Uterus (tissue), 4 donors: Measurements from ENCODE around the gene POMGNT2. TPM values are rescaled to one million over a fixed set of nuclear protein-coding genes. Genes with fewer than 3 reads are reported as not detected.

Experiments
- DNase-seq, 2 donors: peaks; one replicate each; pipeline ENCODE4 v3.0.0-alpha.2; 2019 to 2020
- H3K27ac ChIP-seq, 2 donors: fragments of 200-600 bp; sonication (generic); 1 replicate in 1 of 2; 2 replicates in 1 of 2; pipeline ENCODE4 v1.5.1; 2016 to 2018
- H3K27me3 ChIP-seq, 2 donors: fragments of 200-600 bp; sonication (generic); one replicate each; pipeline ENCODE4 v1.5.1; 2018 to 2019; ENCODE audit warnings: control low read depth in 1 of 2
- H3K36me3 ChIP-seq, 2 donors: fragments of 200-600 bp; sonication (generic); one replicate each; pipeline ENCODE4 v1.5.1; 2019; ENCODE audit warnings: control low read depth in 1 of 2
- H3K4me1 ChIP-seq, 2 donors: fragments of 200-600 bp; sonication (generic); one replicate each; pipeline ENCODE4 v1.5.1; 2018 to 2019; ENCODE audit warnings: control low read depth in 1 of 2
- H3K4me3 ChIP-seq, 2 donors: fragments of 200-600 bp; sonication (generic); 1 replicate in 1 of 2; 2 replicates in 1 of 2; pipeline ENCODE4 v1.5.1; 2018 to 2019; ENCODE audit warnings: mild to moderate bottlenecking in 1 of 2
- H3K9me3 ChIP-seq, 2 donors: fragments of 200-600 bp; sonication (generic); one replicate each; pipeline ENCODE4 v1.5.1; 2019; ENCODE audit warnings: control low read depth in 1 of 2
- CTCF ChIP-seq, 4 experiments: fragments of 200-600 bp in 2 of 4; fragments of 450-650 bp in 2 of 4; sonication (generic) in 2 of 4; IDR thresholded peaks; one replicate each; pipeline ENCODE4 v1.5.1; 2016 to 2019; ENCODE audit warnings: antibody characterized with exemption in 4 of 4, mild to moderate bottlenecking in 2 of 4, moderate library complexity in 1 of 4
- POLR2A ChIP-seq, 2 donors: fragments of 450-650 bp; IDR thresholded peaks; one replicate each; pipeline ENCODE4 v1.6.1; 2016; ENCODE audit warnings: antibody characterized with exemption in 2 of 2, mild to moderate bottlenecking in 1 of 2, moderate library complexity in 1 of 2
- intact Hi-C: fragments of 100-400 bp; cut with DNase I; formaldehyde crosslinking; loops from one replicate; pipeline ENCODE4 v1.15.1; 2023; ENCODE audit warnings: low total_unique reads
- total RNA-seq, 4 donors: library from RNA; depleted of rRNA in 3 of 4; stranded (reverse); fragments of >200 nt in 3 of 4; gene quantifications; one replicate each; pipeline versions ENCODE4 v1.1.0 to v1.2.4, GENCODE V29; 2014 to 2023
- donor health status: DM: yes; HTN: yes; CAD: no.

The POMGNT2 gene
- total RNA-seq, 4 donors from 2014 or later, result 17.6 to 103 (median 57.7) TPM

DNA sequence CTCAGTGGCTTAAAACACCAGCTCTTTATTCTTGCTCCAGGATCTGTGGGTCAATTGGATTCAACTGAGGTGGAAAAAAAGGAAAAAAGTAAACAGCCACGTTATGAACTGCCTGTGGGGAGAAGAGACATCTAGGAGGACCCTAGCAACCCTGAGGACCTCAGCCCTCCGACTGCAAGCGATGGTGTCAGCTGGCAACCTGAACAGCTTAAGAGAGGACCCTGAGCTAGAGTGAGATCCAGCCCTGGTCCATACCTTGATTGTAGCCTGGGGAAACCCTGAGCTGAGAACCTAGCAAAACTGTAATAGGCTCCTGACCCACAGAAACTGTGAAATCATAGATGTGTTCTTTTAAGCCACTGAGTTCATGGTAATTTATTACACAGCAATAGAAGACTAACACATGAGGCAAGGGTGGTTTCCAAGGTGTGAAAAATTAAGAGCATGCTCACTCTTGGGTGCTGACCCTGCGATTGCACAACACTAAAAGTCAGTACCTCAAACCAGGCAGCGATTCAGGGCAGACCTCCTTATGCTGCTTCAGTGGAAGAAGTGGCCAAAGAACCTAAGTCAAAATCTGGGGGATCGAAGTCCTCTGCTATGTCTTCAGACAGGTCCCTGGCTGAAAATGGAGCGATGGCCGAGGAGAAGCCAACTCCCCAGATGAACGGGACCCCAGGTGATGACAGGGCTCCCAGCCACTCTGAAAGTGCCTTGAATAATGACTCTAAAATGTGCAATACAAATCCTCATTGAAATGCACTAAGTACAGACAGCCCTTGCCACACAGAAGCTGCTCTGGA, 69.1 kb downstream of the POMGNT2 start:
- no peak overlapping the region for H3K4me3 ChIP-seq

GRCh38 chr3:43035801-43036365, 70.0 kb downstream of the POMGNT2 start:
- no peak for DNase-seq
- H3K4me3 ChIP-seq, result no peak overlapping the region
- H3K27me3 ChIP-seq, result no peaks in the 10 kb centered on the region
- no peak overlapping the region for H3K27ac ChIP-seq
- H3K9me3 ChIP-seq, result no peaks in the 10 kb centered on the region
- intact Hi-C loops, result no loop called here
- no peaks in the 10 kb centered on the region for H3K4me1 ChIP-seq
- H3K36me3 ChIP-seq, result no peaks in the 10 kb centered on the region
- TF ChIP-seq CTCF (IDR thresholded peaks at IDR 0.05) (no peak), POLR2A (IDR thresholded peaks at IDR 0.05) (no peak)

More for the DNA sequence above, 69.1 kb downstream of the POMGNT2 start:
- no peaks in the 10 kb centered on the region for H3K4me1 ChIP-seq
- TF ChIP-seq POLR2A (IDR thresholded peaks at IDR 0.05) (no peak), CTCF (IDR thresholded peaks at IDR 0.05) (no peak)
- no peak for DNase-seq
- no peaks in the 10 kb centered on the region for H3K36me3 ChIP-seq
- intact Hi-C loops, result no loop called here
- no peak overlapping the region for H3K27ac ChIP-seq
- no peaks in the 10 kb centered on the region for H3K27me3 ChIP-seq
- no peaks in the 10 kb centered on the region for H3K9me3 ChIP-seq

- Histone ChIP-seq H3K36me3 (no peaks in the 10 kb centered on the region), H3K4me3 (no peak overlapping the region), H3K4me1 (no peaks in the 10 kb centered on the region), H3K9me3 (no peaks in the 10 kb centered on the region), H3K27ac (no peak overlapping the region), H3K27me3 (no peaks in the 10 kb centered on the region)
- intact Hi-C loops, result no loop called here
- TF ChIP-seq CTCF (IDR thresholded peaks at IDR 0.05) (no peak), POLR2A (IDR thresholded peaks at IDR 0.05) (no peak)
- DNase-seq, result no peak
These were observed 71.0 kb downstream of the POMGNT2 start for GRCh38 chr3:43034911-43035310.

GRCh38 chr3:43034200-43034599, 71.7 kb downstream of the POMGNT2 start:
- intact Hi-C loops, result no loop called here
- Histone ChIP-seq H3K9me3 (no peaks in the 10 kb centered on the region), H3K36me3 (no peaks in the 10 kb centered on the region), H3K4me3 (no peak overlapping the region), H3K4me1 (no peaks in the 10 kb centered on the region), H3K27me3 (no peaks in the 10 kb centered on the region), H3K27ac (no peak overlapping the region)
- no peak for TF ChIP-seq CTCF (IDR thresholded peaks at IDR 0.05)
- TF ChIP-seq POLR2A (IDR thresholded peaks at IDR 0.05), result no peak
- DNase-seq, result no peak
